Activated CD8-positive, alpha-beta memory T cell treated with anti-CD3 and anti-CD28 coated beads for 48 hours (primary cell): ENCODE results near the gene LAPTM5.

Source experiments
- DNase-seq, 3 experiments: peaks; one replicate each; pipeline ENCODE4 v3.0.0-alpha.2; 2020; ENCODE audit warnings: low read depth in 2 of 3, low spot score in 2 of 3

The LAPTM5 gene

DNA sequence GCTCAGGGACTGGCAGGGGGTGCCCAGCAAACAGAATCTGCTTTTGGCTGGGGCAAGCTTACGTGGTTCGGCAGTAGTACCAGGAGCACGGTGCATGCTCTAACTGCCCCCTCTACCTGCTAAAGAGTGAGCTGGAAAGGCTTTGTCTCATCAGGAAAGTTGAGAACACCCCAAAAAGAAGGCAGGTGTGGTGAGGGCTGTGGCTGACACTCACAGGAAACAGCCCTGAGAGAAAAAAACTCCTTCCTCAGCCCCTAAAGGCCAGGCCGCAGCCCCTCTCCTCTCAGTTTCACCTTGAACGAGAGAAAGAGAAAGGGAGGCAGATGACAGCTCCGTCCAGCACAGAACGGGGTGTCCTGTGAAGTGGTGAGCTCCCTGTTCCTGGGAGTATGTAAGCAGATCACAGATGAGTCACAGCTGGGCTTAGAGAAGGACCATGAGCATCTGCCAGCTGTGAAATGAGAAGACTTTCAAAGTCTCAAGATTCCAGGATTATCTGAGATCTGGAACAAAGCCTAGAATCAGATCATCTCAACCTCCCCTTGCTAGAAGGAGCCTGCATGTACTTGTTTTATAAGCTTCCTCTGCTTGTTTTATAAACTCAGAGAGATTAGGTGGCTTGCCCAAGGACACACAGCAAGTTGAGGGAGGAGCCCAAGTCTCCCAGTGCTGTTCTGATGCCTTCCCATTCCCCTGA, 13.4 kb downstream of the LAPTM5 start:
- DNase-seq, result no peak

DNA sequence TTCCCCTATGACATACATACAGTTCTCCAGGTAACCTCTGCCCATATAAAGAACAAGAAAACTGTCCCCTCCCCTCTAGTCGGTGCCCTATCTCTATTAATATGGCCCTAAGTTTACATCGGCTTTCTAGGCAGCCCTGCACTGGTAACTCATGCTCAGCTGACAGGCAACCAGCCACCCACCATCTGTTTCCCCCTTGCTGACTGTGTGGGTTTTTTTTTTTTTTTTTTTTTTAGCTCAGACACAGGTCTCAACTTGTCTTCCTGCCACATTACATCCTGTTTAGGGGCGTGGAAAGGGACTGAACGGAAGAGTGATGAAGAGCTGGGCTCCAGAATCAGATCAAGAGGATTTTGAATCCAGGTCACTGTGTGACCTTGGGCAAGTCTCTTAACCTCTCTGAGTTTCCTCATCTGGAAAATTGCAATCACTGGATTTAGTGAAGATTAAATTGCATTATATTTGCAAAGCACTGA, 14.0 kb downstream of the LAPTM5 start:
- no peak for DNase-seq

DNA sequence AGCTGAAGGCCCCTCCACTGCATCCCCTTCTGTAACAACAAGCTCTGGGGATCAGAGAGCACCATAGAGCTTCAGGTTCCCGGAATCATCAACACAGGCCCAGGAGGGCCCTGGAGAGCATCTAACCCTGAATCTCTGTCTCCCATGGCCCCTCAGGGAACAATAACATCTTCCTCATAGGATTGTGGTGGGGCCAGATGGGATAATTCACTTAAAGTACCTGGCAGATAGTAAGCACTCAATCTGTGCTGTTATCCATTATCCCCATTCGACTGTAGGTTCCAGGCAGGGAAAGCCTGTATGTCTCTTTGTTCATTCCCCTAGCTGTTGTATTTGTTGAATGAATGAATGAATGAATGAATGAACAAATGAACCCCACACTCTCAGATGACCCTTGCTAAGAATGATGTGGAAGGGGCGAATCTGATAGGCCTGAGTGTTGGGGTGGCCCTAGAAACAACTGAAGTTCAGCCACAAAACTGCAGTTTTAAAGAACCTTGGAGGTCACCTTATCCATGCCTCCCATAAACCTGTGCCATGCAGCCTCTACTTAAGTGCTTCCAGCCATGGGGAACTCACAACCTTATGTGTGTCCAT, 14.5 kb downstream of the LAPTM5 start:
- no peak for DNase-seq

DNA sequence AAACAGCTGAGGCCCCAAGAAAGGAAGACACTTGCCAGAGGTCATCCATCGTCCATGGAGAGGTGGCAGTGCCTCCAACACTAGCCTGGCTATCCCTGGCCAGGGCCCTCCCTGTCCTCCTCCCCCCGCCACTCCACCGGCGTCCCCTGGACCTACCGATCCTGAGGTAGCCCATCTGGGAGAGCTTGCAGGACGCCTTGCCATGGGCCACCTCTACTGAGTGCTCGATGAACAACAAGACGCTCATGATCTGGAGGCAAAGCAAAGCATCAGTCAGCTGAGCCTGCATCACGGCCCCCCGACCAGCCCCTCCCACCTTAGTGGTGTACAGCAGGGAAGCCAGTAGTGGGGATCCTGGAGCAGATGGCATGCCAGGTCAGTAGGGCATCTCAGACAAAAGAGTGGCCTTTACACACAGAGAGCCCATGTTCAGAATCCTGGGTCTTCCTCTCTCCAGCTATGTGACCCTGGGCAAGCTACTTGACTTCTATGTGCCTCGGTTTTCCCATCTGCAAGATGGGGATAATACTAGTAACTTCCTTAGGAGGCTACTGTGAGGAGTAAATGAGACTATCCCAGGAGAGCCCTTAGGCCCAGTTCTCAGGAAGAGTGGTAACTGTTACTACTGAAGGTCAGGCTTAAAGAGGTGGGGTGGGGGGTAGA, 15.1 kb downstream of the LAPTM5 start:
- DNase-seq, result no peak

DNA sequence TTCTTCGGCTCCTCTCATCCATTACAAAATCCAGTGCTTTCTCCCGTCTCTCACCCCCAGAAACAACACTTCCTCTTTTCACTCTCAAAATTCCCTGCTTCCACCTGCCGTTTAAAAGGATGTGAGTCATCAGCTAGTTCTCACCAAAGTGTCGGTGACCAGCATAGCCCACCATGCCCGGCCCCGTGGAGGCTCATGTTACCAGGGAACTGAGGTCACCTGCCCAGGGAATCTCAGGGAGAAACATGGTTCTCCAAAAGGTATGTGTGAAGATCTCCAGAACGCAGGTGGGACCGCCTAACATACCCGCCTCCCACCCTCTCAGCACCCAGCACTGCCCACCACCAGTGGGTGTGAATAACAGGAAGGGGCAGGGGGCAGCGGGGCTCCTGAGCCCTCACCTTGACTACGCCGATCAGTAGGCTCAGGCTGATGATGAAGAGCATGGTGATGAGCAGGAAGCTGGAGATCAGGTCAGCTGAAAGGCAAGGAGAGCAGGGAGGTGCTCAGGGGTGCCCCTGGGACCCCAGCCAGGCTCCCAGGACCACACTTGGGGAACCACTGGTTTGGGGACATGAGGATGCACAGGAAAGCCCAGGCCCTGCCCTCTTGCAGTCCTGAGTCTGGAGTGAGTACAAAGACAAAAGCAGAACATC, 16.2 kb downstream of the LAPTM5 start:
- no peak for DNase-seq

DNA sequence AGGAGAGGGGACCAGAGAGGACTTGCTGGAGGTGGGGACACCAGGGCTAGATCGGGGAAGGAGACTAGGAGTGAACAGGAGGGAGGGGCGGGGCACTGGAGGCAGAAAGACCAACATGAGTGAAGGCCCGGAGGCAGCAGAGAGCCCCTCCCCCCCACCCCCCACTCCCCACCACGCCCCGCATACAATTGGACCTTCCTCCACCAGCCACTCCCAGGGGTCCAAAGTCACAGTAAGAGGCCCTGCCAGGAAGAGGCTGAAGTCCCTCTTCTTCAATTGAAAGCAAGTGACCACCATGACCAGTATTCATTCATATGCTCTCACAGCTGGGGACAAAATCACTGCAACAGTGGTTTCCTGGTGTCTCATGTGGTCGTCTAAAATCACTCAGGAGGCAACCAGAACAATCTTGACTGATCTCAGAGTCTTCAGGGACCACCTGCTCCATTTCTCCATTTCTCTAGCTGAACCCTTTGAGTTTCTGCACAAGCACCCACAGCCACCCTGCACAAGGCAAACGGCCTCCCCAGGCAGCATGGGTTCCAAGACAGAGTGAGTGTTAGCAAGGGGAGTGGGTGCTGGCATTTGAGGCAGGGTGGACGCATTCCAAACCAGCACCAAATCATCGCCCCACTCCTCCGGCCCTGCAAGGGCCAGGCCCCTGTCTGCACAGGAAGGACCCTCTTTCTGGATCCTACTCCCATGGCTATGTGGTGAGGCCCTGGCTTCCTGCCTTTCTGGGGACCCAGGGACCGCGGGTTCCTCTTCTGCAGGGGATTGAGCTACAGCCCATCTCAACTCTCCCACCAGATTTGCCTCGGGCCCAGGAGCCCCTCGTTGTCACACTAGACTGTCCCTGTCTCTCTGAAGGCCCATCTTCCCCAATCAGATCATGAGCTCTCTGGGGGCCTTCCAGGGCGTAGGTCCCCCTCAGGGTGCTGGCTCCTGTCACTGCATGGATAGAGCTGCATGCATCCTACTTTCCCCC, 17.0 kb downstream of the LAPTM5 start:
- no peak for DNase-seq

DNA sequence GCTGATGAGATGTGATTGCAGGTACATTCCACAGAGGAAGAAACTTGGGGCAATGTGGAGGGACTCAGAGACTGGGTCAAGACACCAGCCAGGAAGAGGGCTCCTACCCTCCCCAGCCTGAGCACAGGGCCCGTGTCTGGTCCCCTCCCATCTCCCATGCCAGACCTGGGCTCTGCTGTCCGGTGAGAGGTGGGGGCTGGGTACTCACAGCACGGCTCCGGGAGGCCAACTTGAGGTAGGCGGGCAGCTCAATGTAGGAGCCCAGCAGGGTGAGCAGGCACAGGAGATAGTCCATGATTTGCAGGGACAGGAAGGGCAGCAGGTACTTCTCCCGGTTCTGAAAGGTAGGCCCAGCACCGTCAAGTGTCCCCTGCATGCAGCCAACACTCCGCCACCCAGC, 18.0 kb downstream of the LAPTM5 start:
- DNase-seq, result no peak

GRCh38 chr1:30738715-30739559, 18.6 kb downstream of the LAPTM5 start:
- no peak for DNase-seq

GRCh38 chr1:30738040-30738714, 19.4 kb downstream of the LAPTM5 start:
- no peak for DNase-seq

DNA sequence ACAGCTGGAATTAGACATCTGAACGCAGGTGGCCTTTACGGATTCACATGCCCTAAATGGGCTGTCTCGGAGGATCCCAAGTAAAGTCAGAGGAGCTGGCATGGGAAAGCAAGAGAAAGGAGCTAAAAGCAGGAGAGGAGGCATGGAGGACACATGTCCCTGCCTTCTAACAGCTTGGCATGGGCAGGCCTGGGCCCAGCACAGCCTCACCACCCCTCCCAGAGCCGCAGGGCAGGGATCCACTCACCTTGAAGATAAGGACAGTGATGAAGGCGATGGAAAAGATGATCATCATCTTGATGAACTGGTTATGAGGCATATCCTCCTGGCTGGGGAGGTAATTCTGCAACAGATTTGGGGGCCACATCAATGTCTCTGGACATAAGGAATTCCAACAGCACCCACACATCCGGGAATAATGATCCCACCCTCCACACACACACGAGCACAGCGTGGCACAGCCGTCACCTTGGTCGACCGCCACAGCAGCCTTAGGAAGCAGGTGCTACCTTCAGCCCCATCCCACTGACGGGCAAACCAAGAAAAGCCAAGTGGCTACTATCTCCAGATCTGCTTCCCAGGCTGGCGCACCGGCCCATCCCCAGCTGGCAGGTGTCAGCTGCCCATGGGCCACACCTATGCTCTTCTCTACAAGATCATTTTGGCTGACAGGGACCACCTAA, 20.1 kb downstream of the LAPTM5 start:
- DNase-seq, result no peak

- DNase-seq, result no peak
Measured at GRCh38 chr1:30735668-30736498, 21.7 kb downstream of the LAPTM5 start.

DNA sequence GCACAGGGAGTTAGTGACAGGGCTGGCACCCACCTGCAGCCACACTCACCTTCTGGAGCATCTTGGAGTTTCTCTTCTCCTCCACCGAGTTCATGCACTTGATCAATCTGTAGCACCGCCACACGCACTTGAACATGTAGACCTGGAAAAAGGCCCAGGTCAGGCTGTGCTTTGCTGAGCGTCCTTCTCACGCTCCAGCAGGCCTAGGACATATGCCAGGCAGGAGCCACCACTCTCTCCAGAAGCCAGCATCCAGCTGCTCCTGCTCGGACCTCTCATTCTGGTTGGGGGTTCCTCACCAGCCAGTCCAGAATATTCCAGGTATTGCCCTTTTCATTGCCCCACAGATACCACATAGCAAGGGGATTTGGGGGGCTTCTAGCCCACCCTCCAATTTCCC, 22.4 kb downstream of the LAPTM5 start:
- DNase-seq, result no peak

DNA sequence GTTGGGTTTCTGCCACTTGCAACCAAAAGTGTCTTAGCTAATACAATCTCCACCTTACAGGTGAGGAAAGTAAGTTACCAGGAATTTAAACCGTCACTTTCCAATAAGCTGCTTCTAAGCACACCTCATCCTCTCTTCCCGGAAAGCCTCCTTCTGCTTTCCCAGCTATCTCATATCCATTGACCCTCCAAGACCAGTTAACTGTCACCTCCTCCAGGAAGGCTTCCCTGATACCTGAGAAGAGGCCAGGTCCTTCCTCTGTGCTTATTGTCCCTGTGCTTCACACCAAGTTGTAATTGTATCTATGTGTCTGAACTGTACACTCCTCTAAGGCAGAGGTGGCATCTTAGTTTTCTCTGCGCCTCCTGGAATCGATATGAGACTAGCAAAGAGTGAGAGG, 23.0 kb downstream of the LAPTM5 start:
- DNase-seq, result no peak

DNA sequence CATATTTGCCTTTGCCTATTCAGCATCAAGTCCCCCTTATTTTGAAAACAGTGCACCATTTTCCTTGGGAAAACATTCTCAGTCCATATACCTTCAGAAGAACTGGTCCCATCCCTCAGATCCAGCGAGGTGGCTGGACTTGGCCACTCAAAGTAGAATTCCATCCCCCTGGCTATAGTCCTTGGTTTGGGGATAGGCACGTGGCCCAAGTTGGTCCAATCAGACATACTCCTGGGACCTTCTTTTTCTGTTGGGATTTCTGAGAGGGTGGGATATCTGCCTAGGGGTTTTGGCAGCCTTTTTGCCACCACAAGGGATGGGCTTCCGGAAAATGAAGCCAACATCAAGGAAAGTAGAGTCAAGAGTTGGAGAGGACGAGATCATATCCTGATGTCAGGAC, 23.5 kb downstream of the LAPTM5 start:
- no peak for DNase-seq

GRCh38 chr1:30733493-30733892, 24.1 kb downstream of the LAPTM5 start:
- DNase-seq, result no peak

DNA sequence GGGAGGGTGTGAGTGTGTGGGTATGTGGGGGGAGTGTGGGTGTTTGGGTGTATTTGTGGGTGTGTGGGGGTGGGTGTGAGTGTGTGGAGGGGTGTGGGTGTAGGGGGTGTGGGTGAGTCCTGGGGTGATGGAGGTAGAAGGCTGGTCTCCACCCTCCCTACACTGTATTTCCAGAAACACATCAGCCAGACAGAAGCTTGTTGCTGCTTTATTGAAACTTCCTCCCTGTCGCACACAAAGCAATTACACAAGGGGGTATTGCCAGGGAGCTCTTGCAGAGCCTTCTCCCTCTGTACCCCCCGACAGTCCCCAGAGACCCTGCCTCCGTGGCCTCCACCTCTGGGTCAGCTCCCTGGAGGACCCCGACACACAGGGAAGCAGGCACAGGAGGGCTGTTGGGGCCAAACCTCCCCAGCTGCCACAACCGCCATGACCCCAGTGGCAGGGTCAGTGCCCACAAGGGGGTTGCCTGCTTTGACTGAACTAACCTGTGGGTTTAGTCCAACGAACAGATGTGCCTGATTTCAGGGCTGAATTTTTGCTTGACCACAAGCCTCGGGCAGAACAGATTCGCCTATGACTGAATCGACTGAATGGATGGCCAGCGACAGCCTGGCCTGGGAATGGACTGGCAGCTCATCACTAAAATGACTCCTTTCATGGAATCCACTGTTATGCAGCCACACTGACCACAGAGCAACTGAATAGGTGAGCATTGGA, 25.1 kb downstream of the LAPTM5 start:
- DNase-seq, result no peak

DNA sequence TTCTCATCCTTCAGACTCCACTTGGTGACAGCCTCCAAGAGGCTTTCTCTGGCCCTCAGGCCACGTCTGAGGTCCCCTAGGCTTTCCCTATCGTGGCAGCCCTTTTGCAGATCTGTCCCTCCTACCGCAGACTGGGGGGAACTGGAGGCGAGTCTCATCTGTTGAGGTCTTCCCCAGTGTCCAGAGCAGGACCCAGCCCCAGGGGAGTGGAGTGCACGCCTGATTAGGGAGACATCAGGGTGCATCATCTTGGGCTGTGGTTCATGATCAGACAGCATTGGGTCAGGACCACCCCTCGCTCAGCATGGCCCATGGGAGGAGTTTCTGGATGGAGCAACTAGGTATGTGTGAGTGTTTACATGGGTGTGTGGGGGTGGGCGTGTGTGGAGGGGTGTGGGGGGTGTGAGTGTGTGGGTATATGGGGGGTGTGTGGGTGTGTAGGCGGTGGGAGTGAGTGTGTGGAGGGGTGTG, 25.7 kb downstream of the LAPTM5 start:
- DNase-seq, result no peak
